GM12864 (cell line): Measurements from ENCODE around the gene RIOK2.

Experiments
- DNase-seq: peaks from one replicate; pipeline ENCODE4 v3.0.0-alpha.2; 2011; ENCODE audit warnings: low read depth
- H3K4me3 ChIP-seq: 2 replicates; pipeline ENCODE4 v1.5.1; 2011; ENCODE audit warnings: mild to moderate bottlenecking, low read depth, low read length, control low read depth
- TF ChIP-seq, protein P1 (sequence below): IDR thresholded peaks from 2 replicates; pipeline ENCODE4 v1.5.1; 2011; ENCODE audit warnings: low read depth, mild to moderate bottlenecking, moderate library complexity, low read length, control low read depth, inconsistent platforms; ENCODE audit errors: missing control alignments

The RIOK2 gene

DNA sequence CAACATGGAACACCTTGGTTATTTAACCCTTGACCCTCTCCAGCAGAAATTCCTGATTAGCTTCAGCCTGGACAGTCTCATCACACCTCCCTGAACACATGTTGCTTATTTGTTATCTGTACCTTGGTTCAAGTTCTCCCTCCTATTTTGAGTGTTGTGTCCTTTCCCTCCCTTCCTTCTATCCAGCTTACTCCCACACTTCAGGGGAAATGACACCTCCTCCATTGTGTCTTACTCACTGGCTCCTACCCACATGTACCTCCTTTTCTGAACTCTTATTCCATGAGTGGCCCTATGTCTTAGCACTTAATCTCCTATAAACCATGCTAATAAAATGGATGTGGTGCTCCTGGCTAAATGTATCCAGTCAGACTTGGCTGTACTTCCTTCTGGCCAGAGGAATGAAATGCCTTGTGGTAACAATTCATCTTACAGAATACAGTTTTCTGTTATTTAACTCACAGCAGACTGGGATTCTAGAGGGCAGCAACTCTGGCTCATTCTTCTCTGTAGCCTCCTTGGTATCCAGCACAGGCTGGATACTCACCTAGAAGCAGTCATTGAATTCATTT lies 51.8 kb downstream of the RIOK2 start:
- no peak for DNase-seq
- no peak overlapping the region for H3K4me3 ChIP-seq
- TF ChIP-seq, protein P1, sequence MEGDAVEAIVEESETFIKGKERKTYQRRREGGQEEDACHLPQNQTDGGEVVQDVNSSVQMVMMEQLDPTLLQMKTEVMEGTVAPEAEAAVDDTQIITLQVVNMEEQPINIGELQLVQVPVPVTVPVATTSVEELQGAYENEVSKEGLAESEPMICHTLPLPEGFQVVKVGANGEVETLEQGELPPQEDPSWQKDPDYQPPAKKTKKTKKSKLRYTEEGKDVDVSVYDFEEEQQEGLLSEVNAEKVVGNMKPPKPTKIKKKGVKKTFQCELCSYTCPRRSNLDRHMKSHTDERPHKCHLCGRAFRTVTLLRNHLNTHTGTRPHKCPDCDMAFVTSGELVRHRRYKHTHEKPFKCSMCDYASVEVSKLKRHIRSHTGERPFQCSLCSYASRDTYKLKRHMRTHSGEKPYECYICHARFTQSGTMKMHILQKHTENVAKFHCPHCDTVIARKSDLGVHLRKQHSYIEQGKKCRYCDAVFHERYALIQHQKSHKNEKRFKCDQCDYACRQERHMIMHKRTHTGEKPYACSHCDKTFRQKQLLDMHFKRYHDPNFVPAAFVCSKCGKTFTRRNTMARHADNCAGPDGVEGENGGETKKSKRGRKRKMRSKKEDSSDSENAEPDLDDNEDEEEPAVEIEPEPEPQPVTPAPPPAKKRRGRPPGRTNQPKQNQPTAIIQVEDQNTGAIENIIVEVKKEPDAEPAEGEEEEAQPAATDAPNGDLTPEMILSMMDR, result no peak

DNA sequence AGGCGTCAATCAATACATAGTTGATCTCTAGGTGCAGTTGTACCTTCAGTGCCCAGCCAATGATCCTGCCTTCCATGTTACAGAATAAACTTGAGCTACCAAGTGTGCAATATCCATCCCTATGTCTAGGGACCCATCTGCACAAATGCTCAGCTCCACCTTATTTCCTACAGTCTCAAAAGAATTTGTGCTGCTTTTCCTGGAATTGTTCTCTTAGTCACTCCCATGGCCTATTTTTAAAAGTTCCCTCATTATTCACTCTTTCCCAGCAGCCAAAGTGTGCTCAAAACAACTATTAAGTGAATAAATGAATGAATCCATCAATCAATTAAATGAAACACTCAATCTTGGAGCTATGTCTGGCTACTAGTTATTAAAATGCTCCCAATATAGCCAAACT lies 55.3 kb downstream of the RIOK2 start:
- TF ChIP-seq, protein P1, result no peak
- no peak for DNase-seq
- H3K4me3 ChIP-seq, result no peak overlapping the region

DNA sequence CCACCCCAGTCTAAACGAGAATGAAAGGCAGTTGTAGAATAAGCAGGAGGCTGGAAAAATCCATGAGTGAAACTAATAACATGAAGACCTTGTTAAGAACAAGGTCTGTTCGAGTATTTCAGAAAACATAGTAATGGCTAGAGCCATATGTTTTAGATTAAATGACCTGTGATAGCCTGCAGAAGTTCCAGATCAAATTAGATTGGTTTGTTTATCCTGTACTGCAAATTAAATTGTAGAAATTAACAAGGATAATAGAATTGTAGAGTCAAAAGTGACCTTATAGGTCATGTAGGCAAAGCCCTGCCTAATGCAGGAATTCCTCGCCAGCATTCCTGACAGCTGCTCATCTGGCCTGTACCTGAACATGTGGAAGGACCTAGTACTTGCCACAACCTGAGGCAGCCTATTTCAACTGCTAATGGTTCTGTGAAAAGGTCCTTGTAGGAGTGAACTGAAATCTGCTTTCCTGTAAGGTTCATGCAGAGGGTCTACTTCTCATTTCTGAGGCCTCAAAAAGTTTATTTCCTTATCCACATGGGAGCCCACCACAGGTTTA lies 57.8 kb downstream of the RIOK2 start:
- no peak overlapping the region for H3K4me3 ChIP-seq
- TF ChIP-seq, protein P1, result no peak
- DNase-seq, result no peak

DNA sequence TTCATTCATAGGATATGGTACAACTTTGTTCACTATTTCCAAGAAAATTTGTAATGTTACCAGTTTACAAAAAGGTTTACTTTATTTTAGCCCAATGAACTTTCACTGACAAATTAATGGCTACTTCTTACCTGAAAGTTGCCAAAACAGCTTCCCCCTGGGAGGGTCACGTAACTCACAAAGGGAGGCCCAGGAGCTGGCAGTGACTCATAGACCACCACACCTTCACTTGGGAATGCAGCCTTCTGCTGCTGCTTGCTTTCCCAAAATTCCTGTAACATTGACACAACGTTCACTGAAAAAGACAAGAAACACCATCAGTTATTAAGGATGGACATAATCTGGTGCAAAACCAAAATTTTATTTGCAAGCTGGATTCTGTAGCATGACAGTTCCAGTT lies 58.7 kb downstream of the RIOK2 start:
- H3K4me3 ChIP-seq, result no peak overlapping the region
- DNase-seq, result no peak

DNA sequence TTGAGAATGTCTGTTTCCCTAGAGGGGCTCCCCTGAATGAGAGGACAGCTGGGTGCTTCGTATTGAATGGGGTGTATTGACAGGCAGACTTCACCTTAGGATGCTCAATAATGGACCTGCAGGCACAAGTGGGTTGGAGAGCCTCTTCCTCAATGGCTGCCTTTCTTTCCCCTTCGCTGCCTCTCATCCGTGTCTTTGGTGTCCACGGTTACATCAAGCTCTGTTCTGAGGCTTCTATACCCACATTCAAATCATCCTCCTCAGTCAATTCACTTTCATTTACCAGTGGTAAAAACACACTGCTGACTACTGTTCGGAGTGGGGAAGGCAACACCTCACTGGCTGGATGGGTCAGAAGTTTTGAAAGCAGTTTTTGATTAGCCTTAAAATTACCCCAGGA lies 61.2 kb downstream of the RIOK2 start:
- TF ChIP-seq, protein P1, result no peak
- H3K4me3 ChIP-seq, result no peak overlapping the region
- DNase-seq, result no peak

More for the DNA sequence above, 58.7 kb downstream of the RIOK2 start:
- TF ChIP-seq, protein P1, result no peak

DNA sequence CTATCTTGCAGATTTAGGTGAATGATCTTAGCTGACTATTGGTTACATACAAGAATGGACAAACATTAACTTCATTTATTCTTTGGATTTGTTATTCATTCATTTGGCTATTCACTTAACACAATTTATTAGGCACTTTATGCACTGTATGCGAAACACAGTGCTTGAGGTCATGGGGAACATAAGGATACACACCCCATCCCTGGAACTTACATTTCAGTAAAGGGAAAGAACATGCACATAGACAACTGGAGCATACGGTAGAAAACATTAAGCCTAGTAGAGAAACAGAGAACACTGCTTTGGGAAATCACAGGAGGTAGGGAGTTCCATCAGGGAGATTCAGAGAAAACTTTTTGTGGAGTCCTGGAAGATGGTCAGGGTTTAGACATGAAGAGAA lies 62.9 kb downstream of the RIOK2 start:
- no peak for DNase-seq
- no peak overlapping the region for H3K4me3 ChIP-seq
- TF ChIP-seq, protein P1, result no peak

DNA sequence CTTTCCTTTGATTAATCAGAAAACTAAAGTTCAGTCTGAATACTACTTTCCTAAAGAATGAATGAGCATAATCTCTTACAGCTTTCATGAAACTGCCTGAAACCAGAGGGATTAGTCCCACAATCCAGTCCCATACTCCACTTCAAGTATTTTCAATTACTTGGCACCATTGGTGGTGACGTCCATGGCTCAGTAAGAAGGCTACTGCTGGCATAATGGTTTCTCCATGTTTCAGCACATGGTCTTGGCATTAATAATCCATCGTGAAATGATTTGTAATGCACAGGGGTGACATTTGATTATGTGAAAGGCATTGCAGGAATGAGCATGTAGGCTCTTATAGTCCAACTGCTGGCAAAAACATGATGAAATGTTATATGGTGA lies 64.0 kb downstream of the RIOK2 start:
- TF ChIP-seq, protein P1, result no peak
- no peak for DNase-seq
- H3K4me3 ChIP-seq, result no peak overlapping the region
